HEK293 (cell line): ENCODE data around the gene CLEC16A.

Experiments
- CTCF ChIA-PET: fragments of 350-600 bp; formaldehyde crosslinking; extraction: SDS; loops from one replicate; lab custom pipeline; 2021; ENCODE audit warnings: antibody characterized with exemption; lab: Yijun Ruan, JAX
- POLR2A ChIA-PET: fragments of 300-600 bp; formaldehyde crosslinking; extraction: SDS; loops from one replicate; lab custom pipeline; 2020; ENCODE audit warnings: antibody characterized with exemption, inconsistent platforms; lab: Yijun Ruan, JAX
- H3K27ac ChIP-seq: fragments of 200-500 bp; sonication (Bioruptor generic); 2 replicates; pipeline ENCODE4 v1.5.1; 2014; ENCODE audit warnings: low read depth, low read length, control low read depth, inconsistent platforms; ENCODE audit errors: extremely low read depth
- H3K36me3 ChIP-seq, 2 experiments: fragments of 200-500 bp in 1 of 2; sonication (Bioruptor generic) in 1 of 2; 1 replicate in 1 of 2; 2 replicates in 1 of 2; pipeline ENCODE4 v1.5.1; 2014 to 2017; ENCODE audit warnings: inconsistent platforms in 2 of 2, low read length in 2 of 2; ENCODE audit not compliant: control insufficient read depth in 2 of 2, insufficient read depth in 1 of 2
- H3K4me1 ChIP-seq: fragments of 200-500 bp; sonication (Bioruptor generic); 2 replicates; pipeline ENCODE4 v1.5.1; 2014; ENCODE audit warnings: mild to moderate bottlenecking, low read length, inconsistent platforms; ENCODE audit not compliant: control insufficient read depth, insufficient read depth
- H3K4me3 ChIP-seq: 2 replicates; pipeline ENCODE4 v1.5.1; 2011; ENCODE audit warnings: low read depth, mild to moderate bottlenecking, control low read depth, low read length, moderate library complexity
- H3K9me3 ChIP-seq: fragments of 200-500 bp; sonication (Bioruptor generic); 2 replicates; pipeline ENCODE4 v1.5.1; 2014; ENCODE audit warnings: low read depth, low read length, inconsistent platforms; ENCODE audit not compliant: control insufficient read depth, insufficient read depth
- IKZF3 ChIP-seq: fragments of 450-650 bp; IDR thresholded peaks from 2 replicates; pipeline ENCODE4 v1.5.0; 2018; ENCODE audit warnings: missing biosample characterization, mild to moderate bottlenecking, missing genetic modification characterization, moderate library complexity
- KLF9 ChIP-seq: fragments of 450-650 bp; formaldehyde crosslinking; IDR thresholded peaks from 2 replicates; pipeline ENCODE4 v1.5.1; 2016; ENCODE audit warnings: missing biosample characterization, missing genetic modification characterization, low read depth
- MEIS1 ChIP-seq: sonication (generic); formaldehyde crosslinking; IDR thresholded peaks from 2 replicates; pipeline ENCODE4 v1.8.1; 2022; ENCODE audit warnings: missing genetic modification reagents, mild to moderate bottlenecking, borderline replicate concordance
- MZF1 ChIP-seq: fragments of 450-650 bp; formaldehyde crosslinking; IDR thresholded peaks from 2 replicates; pipeline ENCODE4 v1.5.1; 2017; ENCODE audit warnings: missing biosample characterization, missing genetic modification characterization, borderline replicate concordance
- SALL2 ChIP-seq: fragments of 450-650 bp; formaldehyde crosslinking; IDR thresholded peaks from 2 replicates; pipeline ENCODE4 v1.5.0; 2017; ENCODE audit warnings: missing biosample characterization, mild to moderate bottlenecking, missing genetic modification characterization, borderline replicate concordance
- SCRT2 ChIP-seq: fragments of 450-650 bp; formaldehyde crosslinking; IDR thresholded peaks from 2 replicates; pipeline ENCODE4 v1.5.1; 2016; ENCODE audit warnings: missing biosample characterization, missing genetic modification characterization
- SETDB1 ChIP-seq: IDR thresholded peaks from one replicate; pipeline ENCODE4 v1.6.1; 2017; ENCODE audit warnings: mild to moderate bottlenecking, low read length, moderate library complexity, mixed read lengths; ENCODE audit not compliant: insufficient read length
- YY1 ChIP-seq: fragments of 450-650 bp; formaldehyde crosslinking; IDR thresholded peaks from 2 replicates; pipeline ENCODE4 v1.5.1; 2018; ENCODE audit warnings: missing biosample characterization, missing genetic modification characterization
- YY2 ChIP-seq: fragments of 450-650 bp; formaldehyde crosslinking; IDR thresholded peaks from 2 replicates; pipeline ENCODE4 v1.5.1; 2016; ENCODE audit warnings: missing biosample characterization, missing genetic modification characterization
- ZBTB20 ChIP-seq: fragments of 450-650 bp; formaldehyde crosslinking; IDR thresholded peaks from 2 replicates; pipeline ENCODE4 v1.5.1; 2016; ENCODE audit warnings: missing biosample characterization, missing genetic modification characterization
- ZBTB48 ChIP-seq: fragments of 450-650 bp; formaldehyde crosslinking; IDR thresholded peaks from 2 replicates; pipeline ENCODE4 v1.5.1; 2016; ENCODE audit warnings: missing biosample characterization, missing genetic modification characterization
- ZFP3 ChIP-seq: fragments of 450-650 bp; formaldehyde crosslinking; IDR thresholded peaks from 2 replicates; pipeline ENCODE4 v1.5.1; 2016; ENCODE audit warnings: low read depth, missing biosample characterization, missing genetic modification characterization
- ZNF10 ChIP-seq: fragments of 450-650 bp; formaldehyde crosslinking; IDR thresholded peaks from 2 replicates; pipeline ENCODE4 v1.5.1; 2017; ENCODE audit warnings: missing biosample characterization, missing genetic modification characterization
- ZNF114 ChIP-seq: fragments of 450-650 bp; formaldehyde crosslinking; IDR thresholded peaks from 2 replicates; pipeline ENCODE4 v1.5.0; 2017; ENCODE audit warnings: missing biosample characterization, missing genetic modification characterization
- ZNF155 ChIP-seq: fragments of 450-650 bp; formaldehyde crosslinking; IDR thresholded peaks from 2 replicates; pipeline ENCODE4 v1.5.1; 2016; ENCODE audit warnings: missing biosample characterization, missing genetic modification characterization
- ZNF16 ChIP-seq: fragments of 450-650 bp; formaldehyde crosslinking; IDR thresholded peaks from 2 replicates; pipeline ENCODE4 v1.5.1; 2016; ENCODE audit warnings: low read depth, missing biosample characterization, missing genetic modification characterization
- ZNF19 ChIP-seq: fragments of 450-650 bp; formaldehyde crosslinking; IDR thresholded peaks from 2 replicates; pipeline ENCODE4; 2016; ENCODE audit warnings: missing biosample characterization, missing genetic modification characterization, low read depth
- ZNF324 ChIP-seq: fragments of 450-650 bp; formaldehyde crosslinking; IDR thresholded peaks from 2 replicates; pipeline ENCODE4 v1.5.1; 2016; ENCODE audit warnings: missing biosample characterization, missing genetic modification characterization
- ZNF335 ChIP-seq: fragments of 450-650 bp; formaldehyde crosslinking; conservative IDR thresholded peaks from 2 replicates; pipeline ENCODE4 v1.5.1; 2016; ENCODE audit warnings: missing biosample characterization, missing genetic modification characterization
- ZNF404 ChIP-seq: fragments of 450-650 bp; formaldehyde crosslinking; IDR thresholded peaks from 2 replicates; pipeline ENCODE4 v1.5.1; 2017; ENCODE audit warnings: missing biosample characterization, missing genetic modification characterization
- ZNF48 ChIP-seq: fragments of 450-650 bp; formaldehyde crosslinking; IDR thresholded peaks from 2 replicates; pipeline ENCODE4 v1.5.1; 2016; ENCODE audit warnings: missing biosample characterization, missing genetic modification characterization
- ZNF521 ChIP-seq: fragments of 450-650 bp; formaldehyde crosslinking; IDR thresholded peaks from 2 replicates; pipeline ENCODE4 v1.5.1; 2017; ENCODE audit warnings: missing biosample characterization, mild to moderate bottlenecking, missing genetic modification characterization
- ZNF544 ChIP-seq: fragments of 450-650 bp; formaldehyde crosslinking; IDR thresholded peaks from 2 replicates; pipeline ENCODE4 v1.5.0; 2017; ENCODE audit warnings: missing biosample characterization, missing genetic modification characterization
- ZNF629 ChIP-seq: fragments of 450-650 bp; formaldehyde crosslinking; IDR thresholded peaks from 2 replicates; pipeline ENCODE4 v1.5.1; 2017; ENCODE audit warnings: missing biosample characterization, missing genetic modification characterization
- TF ChIP-seq, protein P1 (sequence below): fragments of 450-650 bp; formaldehyde crosslinking; IDR thresholded peaks from 2 replicates; pipeline ENCODE4 v1.5.1; 2017; ENCODE audit warnings: missing biosample characterization, missing genetic modification characterization
- TF ChIP-seq, protein P2 (sequence below): fragments of 450-650 bp; formaldehyde crosslinking; IDR thresholded peaks from 2 replicates; pipeline ENCODE4 v1.5.1; 2016; ENCODE audit warnings: missing biosample characterization, missing genetic modification characterization
- TF ChIP-seq, protein P3 (sequence below): sonication (generic); formaldehyde crosslinking; IDR thresholded peaks from 2 replicates; pipeline ENCODE4 v1.8.1; 2022; ENCODE audit warnings: mild to moderate bottlenecking, moderate library complexity, missing genetic modification reagents

Gene CLEC16A

DNA sequence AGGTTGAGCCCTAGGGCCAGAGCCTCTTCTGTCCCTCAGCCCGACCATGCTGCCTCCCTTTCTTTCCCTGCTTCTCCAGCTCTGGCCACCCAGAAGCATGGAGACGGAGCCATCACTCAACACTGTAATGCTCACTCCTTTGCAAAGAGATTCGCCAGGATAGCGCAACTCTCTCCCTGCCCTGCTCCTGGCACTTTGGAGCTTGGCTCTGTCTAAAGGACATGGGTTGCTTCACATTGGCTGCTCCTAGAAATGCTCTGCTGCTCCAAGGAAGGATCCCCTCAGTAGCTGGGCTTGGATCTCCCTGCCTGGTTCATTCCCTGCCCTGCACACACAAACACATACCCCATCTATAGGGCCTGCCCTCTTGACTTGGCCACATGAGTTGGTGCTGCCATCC lies 76.0 kb downstream of the CLEC16A start:
- Histone ChIP-seq H3K4me1 (peaks cover 2% of the 10 kb centered on the region; the same call in 1 of the 2 replicates), H3K27ac (no peak overlapping the region)
- TF ChIP-seq MEIS1 (CRISPR knock-in tag) (no peak), ZNF10 (tag by site-specific recombination) (no peak), ZNF155 (tag by site-specific recombination) (no peak), SCRT2 (tag by site-specific recombination) (no peak), ZNF19 (no peak), ZNF114 (tag by site-specific recombination) (no peak), YY1 (tag by site-specific recombination) (no peak), ZNF48 (tag by site-specific recombination) (no peak), ZNF629 (tag by site-specific recombination) (no peak)
- TF ChIP-seq, protein P1, sequence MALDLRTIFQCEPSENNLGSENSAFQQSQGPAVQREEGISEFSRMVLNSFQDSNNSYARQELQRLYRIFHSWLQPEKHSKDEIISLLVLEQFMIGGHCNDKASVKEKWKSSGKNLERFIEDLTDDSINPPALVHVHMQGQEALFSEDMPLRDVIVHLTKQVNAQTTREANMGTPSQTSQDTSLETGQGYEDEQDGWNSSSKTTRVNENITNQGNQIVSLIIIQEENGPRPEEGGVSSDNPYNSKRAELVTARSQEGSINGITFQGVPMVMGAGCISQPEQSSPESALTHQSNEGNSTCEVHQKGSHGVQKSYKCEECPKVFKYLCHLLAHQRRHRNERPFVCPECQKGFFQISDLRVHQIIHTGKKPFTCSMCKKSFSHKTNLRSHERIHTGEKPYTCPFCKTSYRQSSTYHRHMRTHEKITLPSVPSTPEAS (tag by site-specific recombination): no peak
- TF ChIP-seq, protein P2, sequence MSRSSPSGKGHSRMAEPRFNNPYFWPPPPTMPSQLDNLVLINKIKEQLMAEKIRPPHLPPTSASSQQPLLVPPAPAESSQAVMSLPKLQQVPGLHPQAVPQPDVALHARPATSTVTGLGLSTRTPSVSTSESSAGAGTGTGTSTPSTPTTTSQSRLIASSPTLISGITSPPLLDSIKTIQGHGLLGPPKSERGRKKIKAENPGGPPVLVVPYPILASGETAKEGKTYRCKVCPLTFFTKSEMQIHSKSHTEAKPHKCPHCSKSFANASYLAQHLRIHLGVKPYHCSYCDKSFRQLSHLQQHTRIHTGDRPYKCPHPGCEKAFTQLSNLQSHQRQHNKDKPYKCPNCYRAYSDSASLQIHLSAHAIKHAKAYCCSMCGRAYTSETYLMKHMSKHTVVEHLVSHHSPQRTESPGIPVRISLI (tag by site-specific recombination): no peak
- TF ChIP-seq, all 188 proteins: peak for 0
- H3K9me3 ChIP-seq: no peaks in the 10 kb centered on the region
- H3K4me3 ChIP-seq: no peak overlapping the region
- POLR2A ChIA-PET: no interaction called here
- CTCF ChIA-PET: interaction anchor here (0.5 to 1.1 kb wide), 4 partner anchors 13 to 181 kb away, joined by 3 to 4 read pairs (median 4); no protein-coding TSS in a partner anchor
- peaks cover 0 to 26% of the 10 kb centered on the region in 2 experiments; a peak in 1 of 3 replicates for H3K36me3 ChIP-seq

DNA sequence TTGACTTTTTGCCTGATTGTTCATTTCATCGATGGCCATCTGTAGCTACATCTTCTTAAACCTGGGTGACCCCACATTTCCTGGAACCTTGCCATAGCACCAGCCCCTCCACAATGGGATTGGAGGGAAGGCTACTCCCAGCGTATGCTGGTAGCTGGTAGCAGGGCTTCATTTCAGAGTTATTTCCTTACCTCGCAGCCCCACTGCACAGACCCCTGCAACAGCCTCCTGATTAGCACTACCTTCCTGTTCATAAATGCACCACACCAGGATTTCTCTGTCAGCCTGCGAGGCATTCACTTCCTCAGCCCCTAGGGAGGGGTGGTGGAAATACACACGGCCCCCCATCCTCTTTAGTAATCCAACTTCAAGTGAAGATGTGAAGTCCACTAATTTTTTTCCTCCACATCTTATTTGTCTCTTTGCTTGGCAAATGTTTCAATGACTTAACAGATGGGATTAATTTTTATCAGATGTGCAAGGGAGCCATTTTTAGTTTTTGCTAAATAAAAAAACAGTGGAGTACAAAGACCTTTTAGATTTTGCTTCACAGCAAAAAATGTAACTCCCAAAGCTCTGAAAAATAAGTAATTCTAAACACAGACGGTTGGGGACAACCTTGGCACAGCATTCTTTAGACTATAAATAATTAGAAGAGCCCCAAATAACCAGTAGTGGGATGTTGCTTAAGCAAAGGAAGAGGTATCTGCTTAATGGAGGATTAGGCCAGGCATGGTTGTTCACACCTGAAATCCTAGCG lies 76.6 kb downstream of the CLEC16A start:
- H3K4me1 ChIP-seq: peaks cover 2% of the 10 kb centered on the region; the same call in 1 of the 2 replicates
- TF ChIP-seq SALL2: no peak
- no peak overlapping the region for H3K27ac ChIP-seq
- peaks cover 0 to 32% of the 10 kb centered on the region in 2 experiments; a peak in 1 of 3 replicates for H3K36me3 ChIP-seq
- no peaks in the 10 kb centered on the region for H3K9me3 ChIP-seq
- ChIA-PET CTCF (interaction anchor here (0.6 to 1.1 kb wide), 2 partner anchors 13 to 14 kb away, joined by 3 to 4 read pairs; no protein-coding TSS in a partner anchor), POLR2A (no interaction called here)
- no peak overlapping the region for H3K4me3 ChIP-seq

DNA sequence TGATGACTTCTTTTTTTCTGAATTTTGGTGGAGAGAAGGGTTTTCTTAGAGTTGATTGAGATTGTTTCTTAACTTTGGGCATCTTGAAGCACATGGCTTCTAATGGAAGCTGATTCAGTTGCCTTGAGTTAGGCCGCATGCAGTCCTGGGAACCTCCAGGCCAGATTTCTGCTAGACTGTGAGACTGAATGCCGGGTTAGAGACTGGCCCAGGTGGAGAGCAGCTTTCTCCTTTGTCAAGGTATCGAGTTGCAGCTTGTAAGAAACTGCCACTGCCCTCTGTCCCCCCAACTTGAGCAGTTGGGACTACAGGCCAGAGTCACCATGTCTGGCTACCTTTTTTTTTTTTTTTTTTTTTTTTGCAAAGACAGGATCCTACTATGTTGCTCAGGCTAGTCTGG lies 77.6 kb downstream of the CLEC16A start:
- CTCF ChIA-PET: no interaction called here
- no peaks in the 10 kb centered on the region; the same call in 1 of the 2 replicates for H3K4me1 ChIP-seq
- TF ChIP-seq ZNF521 (tag by site-specific recombination) (no peak), ZNF544 (tag by site-specific recombination) (no peak), ZNF324 (tag by site-specific recombination) (no peak), MZF1 (no peak), ZNF335 (tag by site-specific recombination) (no peak), SETDB1 (no peak), KLF9 (tag by site-specific recombination) (no peak), ZFP3 (tag by site-specific recombination) (no peak), IKZF3 (tag by site-specific recombination) (no peak), YY2 (no peak), ZBTB48 (no peak), ZBTB20 (tag by site-specific recombination) (no peak), ZNF155 (tag by site-specific recombination) (no peak), ZNF16 (tag by site-specific recombination) (no peak), ZNF404 (tag by site-specific recombination) (no peak), ZNF629 (tag by site-specific recombination) (no peak)
- TF ChIP-seq, protein P3, sequence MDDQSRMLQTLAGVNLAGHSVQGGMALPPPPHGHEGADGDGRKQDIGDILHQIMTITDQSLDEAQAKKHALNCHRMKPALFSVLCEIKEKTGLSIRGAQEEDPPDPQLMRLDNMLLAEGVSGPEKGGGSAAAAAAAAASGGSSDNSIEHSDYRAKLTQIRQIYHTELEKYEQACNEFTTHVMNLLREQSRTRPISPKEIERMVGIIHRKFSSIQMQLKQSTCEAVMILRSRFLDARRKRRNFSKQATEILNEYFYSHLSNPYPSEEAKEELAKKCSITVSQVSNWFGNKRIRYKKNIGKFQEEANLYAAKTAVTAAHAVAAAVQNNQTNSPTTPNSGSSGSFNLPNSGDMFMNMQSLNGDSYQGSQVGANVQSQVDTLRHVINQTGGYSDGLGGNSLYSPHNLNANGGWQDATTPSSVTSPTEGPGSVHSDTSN (CRISPR knock-in tag): no peak
- TF ChIP-seq, protein P1 (tag by site-specific recombination): no peak
- POLR2A ChIA-PET: no interaction called here
- no peaks in the 10 kb centered on the region for H3K9me3 ChIP-seq
- peaks cover 0 to 42% of the 10 kb centered on the region in 2 experiments; a peak in 1 of 3 replicates for H3K36me3 ChIP-seq
- H3K4me3 ChIP-seq: no peak overlapping the region
- no peak overlapping the region for H3K27ac ChIP-seq
